Activated CD4-positive, alpha-beta memory T cell treated with anti-CD3 and anti-CD28 coated beads, Interleukin-2, amount 10 ng/mL, durations not matched to agents 7 days and 5 days (primary cell): ENCODE results near the gene SPTB. TPM values are rescaled to one million over a fixed set of nuclear protein-coding genes. Genes with fewer than 3 reads are reported as not detected.

Experiments used
- CTCF ChIA-PET: fragments of 350-600 bp; sonication (Branson Sonifier 250); formaldehyde crosslinking; loops from one replicate; lab custom pipeline; 2021; ENCODE audit warnings: antibody characterized with exemption, inconsistent platforms; lab: Charles Lee
- POLR2A ChIA-PET: fragments of 350-600 bp; sonication (Branson Sonifier 250); formaldehyde crosslinking; loops from one replicate; lab custom pipeline; 2021; ENCODE audit warnings: antibody characterized with exemption; lab: Charles Lee
- DNase-seq: peaks from one replicate; pipeline ENCODE4 v3.0.0-alpha.2; 2020
- H3K27ac Mint-ChIP-seq: one replicate; pipeline ENCODE4 v1.8.0; 2021; ENCODE audit warnings: mild to moderate bottlenecking, mixed read lengths
- H3K27me3 Mint-ChIP-seq: one replicate; pipeline ENCODE4 v1.8.0; 2021; ENCODE audit warnings: mixed read lengths
- H3K36me3 Mint-ChIP-seq: one replicate; pipeline ENCODE4 v1.8.0; 2021; ENCODE audit warnings: low read depth, mixed read lengths
- H3K4me1 Mint-ChIP-seq: one replicate; pipeline ENCODE4 v1.8.0; 2021; ENCODE audit warnings: mixed read lengths
- H3K4me3 Mint-ChIP-seq: one replicate; pipeline ENCODE4 v1.8.0; 2021; ENCODE audit warnings: mild to moderate bottlenecking, mixed read lengths
- H3K9me3 Mint-ChIP-seq: one replicate; pipeline ENCODE4 v1.8.0; 2021; ENCODE audit warnings: mixed read lengths
- total RNA-seq, 2 experiments: library from RNA; stranded (reverse); gene quantifications; one replicate each; pipeline ENCODE4 v1.2.3, GENCODE V29; 2021

The SPTB gene
- total RNA-seq, 2 experiments from 2014 or later: 0.08 to 0.10 TPM

- POLR2A ChIA-PET: no interaction called here
- DNase-seq: no peak
- H3K9me3 Mint-ChIP-seq: no peaks in the 10 kb centered on the region
These were observed 55.2 kb downstream of the SPTB start for GRCh38 chr14:64824471-64824870.

DNA sequence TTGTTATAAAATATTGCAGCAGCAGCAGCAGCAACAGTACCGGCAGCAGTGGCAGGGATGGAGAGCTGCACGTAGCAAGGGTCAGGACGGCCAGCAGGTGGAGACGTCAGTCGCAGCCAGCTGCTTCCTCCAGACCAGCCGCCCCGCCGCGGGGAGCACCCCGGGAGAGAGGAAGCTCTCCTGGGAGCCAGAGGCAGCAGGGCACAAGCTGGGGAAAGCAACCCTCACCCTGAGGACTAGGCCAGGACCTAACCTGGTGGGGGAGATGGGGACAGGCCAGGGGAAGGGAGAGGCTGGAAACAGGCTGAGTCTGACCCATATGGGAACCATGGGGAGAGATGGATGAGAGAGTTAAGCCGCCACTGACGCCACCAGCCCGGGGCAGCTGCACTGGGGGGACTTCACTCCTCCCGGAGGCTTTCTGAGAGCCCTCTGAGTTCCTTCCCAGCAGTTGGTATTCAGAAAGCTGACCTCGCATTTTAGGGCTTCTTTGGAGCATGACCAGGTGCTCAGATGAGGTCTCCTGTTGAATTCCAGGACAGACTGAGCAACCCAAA, 56.3 kb downstream of the SPTB start:
- POLR2A ChIA-PET: interaction anchor here (1.0 to 1.6 kb wide), 2 partner anchors 8 to 68 kb away, joined by 3 read pairs; no protein-coding TSS in a partner anchor
- H3K4me3 Mint-ChIP-seq: no peak overlapping the region
- no peaks in the 10 kb centered on the region for H3K36me3 Mint-ChIP-seq
- H3K27me3 Mint-ChIP-seq: peaks cover 48% of the 10 kb centered on the region
- H3K27ac Mint-ChIP-seq: no peak overlapping the region
- peaks cover 5% of the 10 kb centered on the region for H3K4me1 Mint-ChIP-seq
- CTCF ChIA-PET: interaction anchor here (0.7 to 3.3 kb wide), 30 partner anchors 10 to 279 kb away, joined by 3 to 77 read pairs (median 5); partner anchors contain the start of genes FNTB and SPTB
- no peaks in the 10 kb centered on the region for H3K9me3 Mint-ChIP-seq
- DNase-seq: peak; percentile 69

More at GRCh38 chr14:64824471-64824870, 55.2 kb downstream of the SPTB start:
- Mint-ChIP-seq H3K36me3 (no peaks in the 10 kb centered on the region), H3K27me3 (peaks cover 37% of the 10 kb centered on the region), H3K27ac (no peak overlapping the region), H3K4me3 (no peak overlapping the region), H3K4me1 (peaks cover 5% of the 10 kb centered on the region)
- CTCF ChIA-PET: interaction anchor here (1.2 to 3.3 kb wide), 15 partner anchors 9 to 187 kb away, joined by 3 to 77 read pairs (median 6); partner anchors contain the start of gene SPTB

DNA sequence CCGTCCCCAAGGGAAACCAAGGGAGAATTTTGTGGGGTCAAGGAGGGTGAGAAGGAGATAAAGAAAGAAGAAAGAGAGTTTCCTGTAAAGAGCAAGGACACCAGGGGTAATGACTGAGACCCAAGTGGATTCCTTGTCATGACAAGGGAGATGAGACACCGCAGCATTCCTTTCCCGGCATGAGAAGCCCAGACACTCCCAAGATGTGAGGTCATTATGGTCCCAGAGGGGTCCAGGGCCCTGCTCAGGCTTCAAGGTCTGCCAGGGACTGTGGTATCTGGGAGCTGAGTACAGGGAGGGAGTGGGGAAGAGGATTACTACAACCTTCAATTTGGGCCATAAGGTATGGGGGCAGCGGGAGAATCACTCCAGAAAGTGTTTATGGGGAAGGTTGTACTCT, 58.1 kb downstream of the SPTB start:
- ChIA-PET POLR2A (no interaction called here), CTCF (interaction anchor here (1.5 kb wide), 1 partner anchor 70 kb away, joined by 11 read pairs; no protein-coding TSS in a partner anchor)
- Mint-ChIP-seq H3K4me3 (no peak overlapping the region), H3K36me3 (no peaks in the 10 kb centered on the region), H3K27ac (no peak overlapping the region), H3K9me3 (no peaks in the 10 kb centered on the region), H3K27me3 (peaks cover 50% of the 10 kb centered on the region), H3K4me1 (peaks cover 5% of the 10 kb centered on the region)
- DNase-seq: no peak

- Mint-ChIP-seq H3K4me1 (peaks cover 2% of the 10 kb centered on the region), H3K27me3 (peaks cover 48% of the 10 kb centered on the region), H3K9me3 (no peaks in the 10 kb centered on the region), H3K27ac (no peak overlapping the region), H3K4me3 (no peak overlapping the region), H3K36me3 (no peaks in the 10 kb centered on the region)
- no peak for DNase-seq
- ChIA-PET POLR2A (no interaction called here), CTCF (no interaction called here)
These were observed 61.6 kb downstream of the SPTB start for GRCh38 chr14:64818151-64818550.

DNA sequence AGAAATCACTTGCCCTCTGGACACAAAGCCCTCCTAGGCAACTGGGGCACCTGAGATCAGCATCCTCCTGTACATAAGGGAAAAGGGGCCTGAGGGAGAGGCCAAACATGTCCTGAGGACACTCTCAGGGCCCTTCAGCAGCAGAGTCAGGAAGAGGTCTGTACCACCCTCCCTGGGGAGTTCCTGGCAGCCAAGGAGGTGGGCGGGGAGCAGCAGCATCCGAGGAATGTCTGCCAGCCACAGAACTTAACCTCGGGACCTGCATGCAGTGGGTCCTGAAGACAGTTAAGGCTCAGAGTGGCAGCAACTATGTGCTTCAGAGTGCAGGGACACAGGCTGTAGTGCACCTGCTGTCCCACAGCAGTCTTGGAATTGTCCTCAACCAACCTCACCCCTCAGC, 62.1 kb downstream of the SPTB start:
- Mint-ChIP-seq H3K27me3 (peaks cover 50% of the 10 kb centered on the region), H3K9me3 (no peaks in the 10 kb centered on the region)
- POLR2A ChIA-PET: no interaction called here

DNA sequence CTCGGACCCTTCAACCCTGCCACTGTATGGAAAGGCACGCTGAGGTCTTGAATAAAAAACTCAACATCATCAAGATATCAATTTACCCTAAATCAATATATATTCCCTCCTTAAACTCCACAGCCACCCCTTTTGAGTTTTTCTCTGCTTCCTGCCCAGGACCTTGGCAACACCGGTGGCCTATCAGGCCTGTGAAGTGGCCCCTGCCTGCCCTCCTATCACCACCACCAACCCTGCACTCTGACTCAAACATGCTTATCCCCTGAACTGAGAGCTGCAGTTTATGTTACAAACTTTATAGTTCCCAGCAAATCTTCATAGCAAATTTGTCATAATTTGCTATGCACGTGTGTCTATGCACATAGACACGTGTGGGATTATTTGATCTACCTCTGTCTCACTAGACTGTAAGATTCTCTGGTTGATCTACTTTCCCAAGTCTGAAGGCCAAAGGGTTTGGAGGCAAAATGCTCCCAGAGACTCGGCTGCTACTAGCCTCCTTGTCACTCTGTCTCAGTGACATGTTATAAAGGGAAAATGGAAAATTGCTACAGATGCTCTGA, 63.4 kb downstream of the SPTB start:
- Mint-ChIP-seq H3K27ac (no peak overlapping the region), H3K27me3 (peaks cover 48% of the 10 kb centered on the region), H3K9me3 (no peaks in the 10 kb centered on the region), H3K4me1 (peaks cover 2% of the 10 kb centered on the region), H3K36me3 (no peaks in the 10 kb centered on the region), H3K4me3 (no peak overlapping the region)
- ChIA-PET POLR2A (no interaction called here), CTCF (no interaction called here)
- DNase-seq: no peak

More for the DNA sequence above, 62.1 kb downstream of the SPTB start:
- Mint-ChIP-seq H3K4me1 (no peaks in the 10 kb centered on the region), H3K36me3 (no peaks in the 10 kb centered on the region), H3K4me3 (no peak overlapping the region), H3K27ac (no peak overlapping the region)
- DNase-seq: no peak
- CTCF ChIA-PET: no interaction called here

DNA sequence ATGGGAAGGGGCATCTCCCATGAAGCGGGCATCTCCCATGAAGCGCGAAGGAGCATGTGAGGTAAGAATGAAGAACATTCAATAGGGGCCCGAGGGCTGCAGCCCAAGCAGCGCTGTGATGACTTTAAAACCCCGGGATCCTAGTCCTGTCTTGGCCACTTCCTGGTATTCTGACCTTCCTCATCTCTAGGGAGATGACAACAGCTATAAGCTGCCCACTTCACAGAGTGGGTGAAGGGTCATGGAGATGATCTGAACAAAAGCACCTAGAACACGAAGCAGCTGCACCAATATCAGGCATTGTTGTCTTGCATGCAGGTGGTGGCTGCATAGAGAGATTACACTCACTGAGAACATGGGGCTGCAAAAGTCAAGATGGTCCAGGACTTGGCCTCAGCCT, 64.5 kb downstream of the SPTB start:
- no peak for DNase-seq
- Mint-ChIP-seq H3K27me3 (peaks cover 42% of the 10 kb centered on the region), H3K36me3 (no peaks in the 10 kb centered on the region), H3K4me1 (peaks cover 2% of the 10 kb centered on the region), H3K4me3 (no peak overlapping the region), H3K27ac (no peak overlapping the region), H3K9me3 (no peaks in the 10 kb centered on the region)
- ChIA-PET CTCF (no interaction called here), POLR2A (no interaction called here)

DNA sequence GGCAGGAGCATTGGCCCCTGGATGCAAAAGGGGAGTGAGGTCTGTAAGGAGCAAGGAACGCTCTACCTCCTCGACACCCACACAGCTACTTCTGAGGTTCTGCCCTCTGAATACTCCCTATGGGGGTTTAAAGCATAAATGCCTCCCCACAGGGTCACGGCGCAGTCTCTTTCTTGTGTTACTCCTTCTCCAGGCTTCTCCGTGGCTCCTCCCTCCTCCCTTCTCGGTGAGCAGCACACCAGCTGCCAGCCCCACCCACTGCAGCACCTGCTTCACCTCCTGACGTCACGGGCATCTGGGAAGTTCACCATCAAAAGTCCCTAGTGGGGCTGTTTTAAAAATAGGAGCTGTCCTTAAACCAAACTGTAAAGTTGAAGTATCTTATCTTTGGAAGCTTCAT, 67.3 kb downstream of the SPTB start:
- H3K27me3 Mint-ChIP-seq: peaks cover 33% of the 10 kb centered on the region
- peaks cover 2% of the 10 kb centered on the region for H3K4me1 Mint-ChIP-seq
- no peak for DNase-seq
- no peaks in the 10 kb centered on the region for H3K36me3 Mint-ChIP-seq
- H3K9me3 Mint-ChIP-seq: no peaks in the 10 kb centered on the region
- ChIA-PET POLR2A (interaction anchor here (1.0 kb wide), 1 partner anchor 28 kb away, joined by 3 read pairs; no protein-coding TSS in a partner anchor), CTCF (interaction anchor here (1.6 to 2.7 kb wide), 3 partner anchors 11 to 79 kb away, joined by 4 to 8 read pairs (median 6); no protein-coding TSS in a partner anchor)
- no peak overlapping the region for H3K27ac Mint-ChIP-seq
- H3K4me3 Mint-ChIP-seq: no peak overlapping the region

DNA sequence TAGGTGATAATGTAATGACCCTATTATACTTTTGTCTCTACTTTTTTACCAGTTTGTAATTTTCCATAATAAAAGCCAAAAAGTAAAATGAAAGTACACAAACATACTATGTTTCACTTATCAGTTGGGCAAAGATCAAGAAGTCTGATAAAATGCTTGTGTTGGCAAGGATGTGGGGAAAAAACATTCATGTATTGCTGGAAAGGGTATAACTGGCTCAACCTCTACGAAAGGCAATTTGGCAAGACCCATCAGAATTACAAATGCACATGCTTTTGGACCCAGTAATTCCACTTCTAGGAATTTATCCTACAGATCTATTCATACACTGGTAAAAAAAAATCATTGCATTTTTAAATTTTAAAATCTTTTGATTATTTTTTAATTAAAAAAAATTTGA, 68.0 kb downstream of the SPTB start:
- H3K4me1 Mint-ChIP-seq: peaks cover 2% of the 10 kb centered on the region
- DNase-seq: no peak
- no peak overlapping the region for H3K27ac Mint-ChIP-seq
- ChIA-PET CTCF (no interaction called here), POLR2A (interaction anchor here (1.0 kb wide), 1 partner anchor 28 kb away, joined by 3 read pairs; no protein-coding TSS in a partner anchor)
- H3K36me3 Mint-ChIP-seq: no peaks in the 10 kb centered on the region
- H3K27me3 Mint-ChIP-seq: peaks cover 30% of the 10 kb centered on the region
- no peaks in the 10 kb centered on the region for H3K9me3 Mint-ChIP-seq
- H3K4me3 Mint-ChIP-seq: no peak overlapping the region

DNA sequence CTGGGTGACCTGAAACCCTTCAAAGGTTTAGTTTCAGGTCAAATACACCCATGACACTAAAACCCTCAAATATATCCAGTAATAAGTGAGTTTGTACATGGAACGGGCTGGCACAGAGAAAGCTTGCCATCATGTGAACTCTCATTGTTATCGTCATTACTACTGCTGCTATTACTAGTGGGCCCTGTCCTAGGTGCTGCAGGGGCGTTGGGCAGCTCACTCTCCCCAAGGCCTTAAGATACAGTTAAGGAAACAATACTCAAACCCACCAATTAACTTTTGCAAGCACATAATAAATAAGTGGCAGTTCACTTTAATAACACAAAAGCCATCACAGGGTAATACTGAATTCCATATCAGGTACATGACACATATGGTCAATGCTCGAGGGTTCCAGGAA, 71.3 kb downstream of the SPTB start:
- DNase-seq: no peak
- CTCF ChIA-PET: interaction anchor here (0.6 to 1.8 kb wide), 4 partner anchors 15 to 268 kb away, joined by 3 to 8 read pairs (median 4); partner anchors contain the start of gene HSPA2
- Mint-ChIP-seq H3K4me3 (no peak overlapping the region), H3K27ac (no peak overlapping the region), H3K27me3 (peaks cover 21% of the 10 kb centered on the region), H3K4me1 (peaks cover 2% of the 10 kb centered on the region), H3K9me3 (no peaks in the 10 kb centered on the region), H3K36me3 (no peaks in the 10 kb centered on the region)
- POLR2A ChIA-PET: interaction anchor here (0.6 kb wide), 1 partner anchor 112 kb away, joined by 3 read pairs; no protein-coding TSS in a partner anchor

GRCh38 chr14:64807551-64807950, 72.2 kb downstream of the SPTB start:
- no peak for DNase-seq
- no peaks in the 10 kb centered on the region for H3K36me3 Mint-ChIP-seq
- H3K9me3 Mint-ChIP-seq: no peaks in the 10 kb centered on the region
- no peak overlapping the region for H3K27ac Mint-ChIP-seq
- H3K27me3 Mint-ChIP-seq: peaks cover 14% of the 10 kb centered on the region
- peaks cover 2% of the 10 kb centered on the region for H3K4me1 Mint-ChIP-seq
- CTCF ChIA-PET: interaction anchor here (1.1 kb wide), 1 partner anchor 16 kb away, joined by 3 read pairs; no protein-coding TSS in a partner anchor
- POLR2A ChIA-PET: no interaction called here
- no peak overlapping the region for H3K4me3 Mint-ChIP-seq

- ChIA-PET CTCF (interaction anchor here (1.1 kb wide), 1 partner anchor 17 kb away, joined by 3 read pairs; no protein-coding TSS in a partner anchor), POLR2A (no interaction called here)
- Mint-ChIP-seq H3K4me1 (no peaks in the 10 kb centered on the region), H3K27ac (no peak overlapping the region), H3K4me3 (no peak overlapping the region), H3K27me3 (peaks cover 9% of the 10 kb centered on the region), H3K36me3 (no peaks in the 10 kb centered on the region), H3K9me3 (no peaks in the 10 kb centered on the region)
- DNase-seq: no peak
These were observed 72.7 kb downstream of the SPTB start for GRCh38 chr14:64806862-64807495.
